HG02884 (cell line): ENCODE data around the gene ROPN1.
A peak's percentile ranks its signal among the peaks of the same experiment; 100 is the strongest.
"Not testable (repeated sequence)": the region's sequence is repeated elsewhere in the genome, so short reads cannot be mapped to it uniquely, and the experiment has no call there.

ENCODE experiments used
- ATAC-seq: cut with Tn5 transposase; IDR thresholded peaks from one replicate; pipeline ENCODE4 v1.9.1; 2021; ENCODE audit warnings: mild to moderate bottlenecking, moderate library complexity; ENCODE audit not compliant: unreplicated experiment

Gene ROPN1

DNA sequence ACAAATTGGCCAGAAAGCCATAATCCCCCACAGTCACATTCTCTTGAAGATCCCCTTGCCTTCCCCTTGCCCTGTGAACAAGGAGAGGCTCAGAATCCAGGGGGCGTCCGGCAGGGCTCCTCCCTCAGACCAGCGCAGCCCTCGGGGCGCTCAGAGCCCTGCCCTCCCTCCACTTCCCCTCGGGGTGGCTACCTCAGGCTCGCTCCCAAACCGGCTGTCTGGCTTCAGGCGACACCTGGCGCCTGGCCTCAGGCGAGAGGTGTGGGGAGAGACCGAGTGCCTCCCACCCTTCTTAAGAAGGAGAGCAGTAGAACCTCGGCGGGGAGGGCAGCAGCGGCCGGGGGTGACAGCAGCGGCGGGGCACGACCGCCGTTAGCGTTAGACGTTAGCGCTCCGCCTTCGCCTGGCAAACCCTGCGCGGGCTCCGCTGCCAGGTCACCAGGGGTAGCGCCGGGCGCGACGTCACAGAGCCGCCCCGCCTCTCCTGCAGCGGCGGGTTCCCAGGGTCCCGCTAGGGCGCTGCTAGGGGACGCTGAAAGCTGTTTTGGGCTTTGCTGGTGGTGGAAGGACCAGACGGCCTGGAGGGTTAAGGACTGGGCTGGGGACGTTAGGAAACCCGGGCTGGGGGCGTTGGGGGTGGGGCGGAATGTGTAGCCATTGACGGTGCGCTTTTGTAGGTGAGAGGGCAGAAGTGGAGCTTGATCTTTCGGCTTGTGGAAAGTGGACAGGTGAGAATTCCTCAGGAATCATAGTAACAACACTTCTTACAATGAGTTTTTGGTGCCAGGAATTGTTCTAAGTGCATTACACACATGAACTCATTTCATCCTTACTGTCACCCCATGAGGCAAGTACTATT is at the start of gene ROPN1:
Gene ROPN1, minus strand, starts transcription at position 395 of the 859 bp plus-strand sequence. CDS start 11,643 bp downstream, outside the sequence.
- not testable (repeated sequence) for ATAC-seq

GRCh38 chr3:124041553-124041952 is 49.6 kb upstream of the ROPN1 start:
- no peak for ATAC-seq

DNA sequence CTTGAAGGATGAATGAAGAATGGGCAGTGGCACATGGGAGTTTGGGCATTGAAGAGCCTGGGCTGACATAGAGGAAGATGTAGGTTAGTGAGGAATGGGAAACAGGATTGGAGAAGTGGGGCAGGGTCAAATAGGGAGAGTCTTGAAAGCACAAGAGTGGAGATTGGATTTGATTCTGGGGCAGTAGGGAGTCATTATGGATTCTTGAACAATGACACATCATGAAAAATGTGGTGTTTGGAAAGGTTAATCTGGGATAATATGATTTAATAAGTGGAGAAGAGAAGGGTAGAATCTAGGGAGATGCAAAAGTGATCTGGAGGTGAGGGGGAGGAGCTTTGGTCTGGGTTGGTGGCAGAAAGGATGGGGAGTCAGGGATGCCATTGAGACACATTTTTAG is 45.4 kb upstream of the ROPN1 start:
- no peak for ATAC-seq

- not testable (repeated sequence) for ATAC-seq
Observed at GRCh38 chr3:124036214-124036613, 44.3 kb upstream of the ROPN1 start.

GRCh38 chr3:124035463-124036121 is 43.7 kb upstream of the ROPN1 start:
- no peak for ATAC-seq

GRCh38 chr3:124034844-124035152 is 42.9 kb upstream of the ROPN1 start:
- ATAC-seq, result no peak

- no peak for ATAC-seq
Observed at GRCh38 chr3:124034016-124034843, 42.3 kb upstream of the ROPN1 start.

- peak; percentile 11 for ATAC-seq
Observed at GRCh38 chr3:124033360-124034015, 41.6 kb upstream of the ROPN1 start, which contains the start of gene KALRN. TSS of gene KALRN (plus strand) at chr3:124033369.

DNA sequence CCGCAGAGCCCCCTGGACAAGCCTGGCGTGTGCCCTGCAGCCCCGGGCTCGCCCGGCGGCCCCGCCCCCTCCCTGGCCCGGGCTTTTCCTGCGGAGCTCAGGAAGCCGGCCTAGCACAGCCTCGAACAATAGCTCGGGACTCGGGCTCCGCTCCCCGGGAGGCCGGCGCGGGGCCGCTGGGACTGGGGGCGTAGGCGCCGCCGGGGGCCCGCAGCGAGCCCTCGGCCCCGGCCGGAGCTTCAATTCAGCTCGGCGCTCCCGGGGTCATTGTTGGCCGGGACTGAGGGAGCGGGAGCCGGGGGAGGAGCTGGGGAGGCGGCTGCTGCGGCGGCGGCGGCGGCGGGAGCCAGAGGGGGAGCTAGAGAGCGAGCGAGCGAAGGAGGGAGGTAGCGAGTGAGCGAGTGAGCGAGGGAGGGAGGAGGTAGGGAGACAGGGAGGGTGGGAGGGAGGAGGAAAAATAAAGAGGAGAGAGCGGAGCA is 41.0 kb upstream of the ROPN1 start:
- ATAC-seq, result peak; percentile 94

DNA sequence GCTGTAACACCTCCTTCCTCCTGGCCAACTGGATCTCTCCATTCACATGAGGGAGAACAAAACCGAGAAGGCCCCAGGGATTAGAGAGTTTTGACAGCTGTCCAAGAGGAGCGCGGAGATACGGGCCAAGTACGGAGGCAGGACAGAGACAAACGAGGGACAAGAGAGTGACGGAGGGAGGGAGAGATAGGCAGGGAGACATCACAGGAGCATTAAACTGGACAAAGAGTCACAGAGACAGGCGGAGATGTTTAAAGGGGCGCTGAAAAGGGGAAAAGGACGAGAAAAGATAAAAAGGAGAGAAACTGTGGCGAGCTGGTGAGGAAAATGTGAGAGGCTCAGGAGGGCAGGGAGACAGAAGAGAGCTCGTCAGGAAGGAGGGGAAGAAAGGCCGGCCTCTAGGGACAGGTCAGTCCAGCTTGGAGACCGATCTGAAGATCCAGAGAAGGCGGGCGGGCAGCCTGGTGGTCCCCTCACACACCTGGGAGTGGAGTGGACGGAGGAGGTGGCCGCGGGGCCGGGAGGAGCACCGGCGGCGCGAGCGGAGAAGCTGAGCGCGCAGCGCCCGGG is 40.5 kb upstream of the ROPN1 start:
- ATAC-seq, result no peak

- ATAC-seq, result no peak
Observed at GRCh38 chr3:124026516-124026915, 34.6 kb upstream of the ROPN1 start.

- ATAC-seq, result not testable (repeated sequence)
Observed at GRCh38 chr3:124023531-124023930, 31.6 kb upstream of the ROPN1 start.

GRCh38 chr3:124019291-124019690 is 27.4 kb upstream of the ROPN1 start:
- no peak for ATAC-seq

GRCh38 chr3:124017502-124017901 is 25.6 kb upstream of the ROPN1 start:
- ATAC-seq, result not testable (repeated sequence)

- ATAC-seq, result not testable (repeated sequence)
Observed at GRCh38 chr3:124016483-124016882, 24.6 kb upstream of the ROPN1 start.

- no peak for ATAC-seq
Observed at GRCh38 chr3:124014366-124014942, 22.5 kb upstream of the ROPN1 start.

DNA sequence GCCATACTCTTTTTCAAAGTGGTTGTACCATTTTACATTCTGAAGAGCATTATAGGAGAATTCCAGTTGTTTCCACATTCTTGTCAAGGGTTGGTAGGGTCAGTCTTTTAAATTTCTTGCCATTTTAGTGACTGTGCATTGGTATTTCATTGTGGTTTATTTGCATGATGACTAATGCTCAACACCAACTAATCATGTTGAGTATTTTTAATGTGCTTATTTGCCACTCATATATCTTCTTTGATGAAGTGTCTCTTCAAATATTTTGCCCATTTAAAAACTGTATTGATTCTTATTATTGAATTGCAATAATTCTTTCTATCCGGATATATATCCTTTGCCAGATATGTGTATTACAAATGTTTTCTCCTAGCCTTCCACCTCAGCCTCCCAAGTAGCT is 16.4 kb upstream of the ROPN1 start:
- ATAC-seq, result not testable (repeated sequence)

DNA sequence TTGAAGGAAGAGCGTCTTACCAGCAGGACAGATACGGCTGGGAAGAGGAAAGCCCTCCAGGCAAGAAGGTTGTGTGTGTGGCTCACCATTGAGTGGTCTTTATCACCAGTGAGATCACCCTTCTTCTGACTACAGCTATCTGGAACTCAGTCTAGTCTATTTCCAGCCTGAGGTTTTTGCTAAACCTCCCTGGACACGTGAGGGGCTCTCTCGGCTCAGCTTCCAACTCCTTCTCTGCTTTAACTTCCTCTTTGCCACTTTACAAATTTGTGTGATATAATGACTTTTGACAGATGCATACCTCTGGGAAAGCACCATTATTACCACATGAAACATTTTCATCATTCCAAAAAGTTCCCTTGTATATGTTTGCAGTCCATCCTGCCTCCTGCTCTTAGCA is 15.3 kb upstream of the ROPN1 start:
- no peak for ATAC-seq

- ATAC-seq, result not testable (repeated sequence)
Observed at GRCh38 chr3:124002405-124003079, 10.6 kb upstream of the ROPN1 start.
